NOMO-1 treated with dmso at 0.1 percent for 144 hours (cell line): ENCODE measurements around the gene COPZ2.
A peak's percentile ranks its signal among the peaks of the same experiment; 100 is the strongest.
"Not testable (repeated sequence)": the region's sequence is repeated elsewhere in the genome, so short reads cannot be mapped to it uniquely, and the experiment has no call there.

Experiments
- DNase-seq: peaks from one replicate; lab custom pipeline; 2025; ENCODE audit not compliant: unreplicated experiment; lab: John Stamatoyannopoulos, UW

Gene COPZ2

DNA sequence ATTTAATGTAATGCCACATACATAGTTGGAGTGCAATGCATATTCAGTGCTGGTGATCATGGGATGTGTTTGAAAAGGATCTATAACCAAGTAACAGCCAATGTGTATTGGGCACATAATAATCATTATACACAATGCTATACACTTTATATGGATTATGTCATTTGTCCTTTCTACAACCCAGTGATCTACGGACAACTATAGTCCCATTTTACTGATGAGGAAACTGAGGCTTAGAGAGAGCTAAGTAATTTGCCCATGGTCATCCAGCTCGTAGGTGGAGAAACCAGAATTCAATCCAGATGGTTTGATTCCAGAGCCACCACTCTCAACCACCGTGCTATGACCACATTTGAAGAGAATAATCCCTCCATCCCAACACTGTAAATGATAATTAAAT, 27.4 kb downstream of the COPZ2 start:
- no peak for DNase-seq

DNA sequence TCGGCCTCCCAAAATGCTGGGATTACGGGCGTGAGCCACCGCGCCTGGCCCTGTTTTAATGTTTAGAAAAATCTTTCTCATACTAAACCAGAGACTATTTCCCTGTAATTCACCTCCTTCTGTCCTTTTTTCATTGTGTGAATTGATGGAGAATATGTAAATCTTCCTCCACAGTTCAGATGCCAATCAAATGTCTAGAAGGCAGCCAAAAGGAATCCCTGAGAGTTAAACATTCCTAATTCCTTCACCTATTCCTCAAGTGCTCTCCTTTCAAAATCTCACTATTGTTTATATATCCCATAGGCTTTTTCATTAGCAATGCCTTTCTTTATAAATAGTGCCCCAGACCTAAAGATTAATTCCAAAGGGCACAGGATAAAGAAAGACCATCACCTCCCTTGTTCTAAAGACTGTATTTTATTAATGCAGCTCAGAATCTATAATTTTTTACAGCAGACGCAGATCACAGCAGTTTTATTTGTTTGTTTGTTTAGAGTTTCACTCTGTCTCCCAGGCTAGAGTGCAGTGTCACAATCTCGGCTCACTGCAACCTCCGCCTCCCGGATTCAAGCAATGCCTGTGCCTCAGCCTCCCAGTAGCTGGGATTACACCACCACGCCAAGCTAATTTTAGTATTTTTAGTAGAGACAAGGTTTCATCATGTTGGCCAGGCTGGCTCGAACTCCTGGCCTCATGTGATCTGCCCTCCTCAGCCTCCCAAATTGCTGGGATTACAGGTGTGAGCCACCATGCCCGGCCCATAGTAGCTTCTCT, 30.5 kb downstream of the COPZ2 start:
- DNase-seq = no peak

DNA sequence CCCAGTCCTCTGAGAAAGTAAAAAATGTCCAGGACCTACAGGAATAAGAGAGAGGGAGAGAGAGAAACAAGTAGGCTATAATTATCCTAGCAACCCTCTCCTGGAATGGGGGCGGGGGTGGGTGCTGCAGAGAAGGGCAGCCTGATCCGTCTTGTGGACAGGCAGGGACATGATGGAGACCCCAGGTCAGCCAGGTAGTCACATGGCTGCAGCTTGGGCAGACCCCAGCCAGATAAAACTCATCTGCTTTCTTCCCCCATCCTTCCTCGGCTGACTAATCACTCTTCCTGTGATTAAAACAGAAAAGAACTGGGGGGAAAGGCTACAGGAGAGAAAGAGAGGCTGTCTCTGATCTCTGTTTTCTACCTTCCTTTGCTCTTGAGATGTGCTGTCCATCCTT, 32.6 kb downstream of the COPZ2 start:
- no peak for DNase-seq

DNA sequence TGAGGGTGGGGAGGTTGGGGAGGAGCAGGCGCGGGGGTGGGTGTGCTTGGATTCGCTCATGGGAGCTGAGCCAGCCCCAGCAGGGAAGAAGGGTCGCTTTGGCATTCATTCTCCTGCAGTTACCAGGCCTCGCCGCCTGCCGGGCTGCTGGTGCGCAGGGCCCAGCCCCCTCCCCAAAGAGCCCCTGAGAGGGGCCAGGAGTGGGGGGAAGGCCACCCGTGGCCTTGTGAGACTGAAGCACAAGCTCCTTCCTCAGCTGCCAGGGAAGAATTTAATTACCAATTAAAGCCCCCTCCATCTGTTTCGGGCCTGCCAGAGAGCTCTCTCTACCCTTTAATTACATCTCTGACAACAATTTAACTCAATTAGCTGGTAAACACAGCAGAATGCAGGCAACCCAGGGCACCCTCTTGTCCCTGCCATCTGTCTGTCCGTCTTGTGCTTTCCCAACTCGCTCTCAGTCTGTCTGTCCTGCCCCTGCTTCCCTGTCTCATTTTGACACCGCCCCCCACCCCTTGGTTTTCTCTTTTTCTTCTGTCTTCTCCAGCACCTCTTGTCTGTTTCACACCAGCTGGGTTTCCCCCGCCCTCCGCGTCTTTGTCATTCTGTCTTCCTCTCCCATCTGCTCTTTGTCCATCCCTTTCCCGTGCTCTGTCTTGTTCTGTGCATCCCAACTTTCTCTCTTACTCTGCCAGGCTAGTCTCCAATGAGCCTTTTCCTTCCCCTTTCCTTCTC, 34.0 kb downstream of the COPZ2 start:
- DNase-seq = no peak

DNA sequence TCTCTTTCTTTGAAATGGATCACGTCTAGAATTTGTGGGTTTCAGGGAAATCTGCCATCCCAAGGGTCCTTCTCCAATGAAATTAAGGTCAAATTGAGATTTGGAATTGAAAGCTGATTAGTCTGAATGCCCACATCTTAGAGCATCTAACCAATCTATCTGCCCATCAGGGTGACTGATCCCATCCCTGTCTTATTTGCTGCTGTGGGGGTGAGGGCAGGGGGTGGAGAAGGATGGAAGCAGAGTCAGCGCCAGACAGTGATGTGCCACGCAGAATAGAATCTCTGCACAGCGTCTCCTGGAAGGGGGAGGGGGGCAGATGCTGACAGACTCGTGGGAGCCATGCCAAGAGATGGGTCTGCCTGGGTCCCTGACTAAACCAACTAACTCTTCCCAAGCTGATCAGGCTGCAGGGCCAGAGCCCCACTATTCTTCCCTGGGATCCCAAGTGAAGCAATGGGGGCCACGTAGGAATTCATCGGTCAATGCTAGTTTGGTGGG, 34.6 kb downstream of the COPZ2 start:
- no peak for DNase-seq

DNA sequence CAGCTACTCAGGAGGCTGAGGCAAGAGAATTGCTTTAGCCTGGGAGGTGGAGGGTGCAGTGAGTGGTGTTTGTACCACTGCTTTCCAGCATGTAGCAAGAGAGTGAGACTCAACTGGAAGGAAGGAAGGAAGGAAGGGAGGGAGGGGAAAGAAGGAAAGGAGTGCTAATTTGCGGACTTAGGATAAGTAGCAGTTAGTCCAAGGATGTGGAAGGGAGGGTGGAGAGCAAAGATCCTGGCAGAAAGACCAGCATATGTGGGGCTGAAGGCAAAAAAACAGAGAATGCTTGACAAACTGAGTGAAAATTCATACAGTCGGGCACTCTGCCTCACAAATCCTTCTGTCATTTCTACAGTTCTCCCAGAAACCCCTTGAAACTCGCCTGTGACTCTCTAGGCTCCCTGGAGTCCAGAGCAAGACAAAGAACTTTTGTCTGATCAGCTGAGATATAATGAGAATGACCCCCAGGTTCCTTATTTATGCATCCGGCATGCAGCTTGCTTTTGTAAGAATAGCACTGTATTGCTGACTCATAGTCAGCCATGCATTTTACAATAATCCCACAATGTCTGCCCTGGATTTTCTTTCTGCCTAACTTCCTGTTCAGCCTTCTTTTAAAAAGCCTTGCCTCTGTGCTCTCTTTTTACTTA, 35.2 kb downstream of the COPZ2 start:
- peak; percentile 49 for DNase-seq

DNA sequence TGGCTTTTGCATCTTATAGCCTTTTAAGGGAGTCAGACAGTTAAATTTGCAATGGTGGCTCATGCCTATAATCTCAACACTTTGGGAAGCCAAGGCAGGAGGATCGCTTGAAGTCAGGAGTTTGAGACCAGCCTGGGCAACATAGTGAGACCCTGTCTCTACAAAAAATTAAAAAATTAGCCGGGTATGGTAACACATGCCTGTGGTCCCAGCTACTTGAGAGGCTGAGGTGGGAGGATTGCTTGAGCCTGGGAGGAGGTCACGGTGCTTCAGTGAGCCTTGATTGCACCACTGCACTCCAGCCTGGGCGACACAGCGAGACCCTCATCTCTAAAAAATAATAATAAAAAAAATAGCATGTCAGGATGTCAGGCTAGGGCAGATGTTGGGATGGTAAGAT, 35.9 kb downstream of the COPZ2 start:
- DNase-seq = not testable (repeated sequence)

DNA sequence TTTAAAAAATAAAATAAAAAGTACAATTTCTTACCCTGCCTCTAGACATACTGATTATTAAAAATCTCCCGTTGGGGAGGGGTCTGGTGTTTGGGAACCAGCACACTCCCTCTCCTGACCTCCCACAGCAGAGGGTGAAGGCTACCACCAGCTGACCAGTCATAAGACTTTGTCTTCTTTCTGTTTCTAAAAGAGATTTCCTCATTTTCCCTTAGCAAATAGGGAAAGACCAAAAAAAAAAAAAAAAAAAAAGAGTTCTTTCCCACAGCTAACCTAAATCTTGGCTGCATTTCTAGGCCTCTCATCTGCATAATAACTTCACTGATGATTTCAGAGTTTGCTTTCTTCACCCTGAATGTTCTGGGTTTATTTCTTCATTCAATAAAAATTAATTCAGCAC, 36.4 kb downstream of the COPZ2 start:
- no peak for DNase-seq

DNA sequence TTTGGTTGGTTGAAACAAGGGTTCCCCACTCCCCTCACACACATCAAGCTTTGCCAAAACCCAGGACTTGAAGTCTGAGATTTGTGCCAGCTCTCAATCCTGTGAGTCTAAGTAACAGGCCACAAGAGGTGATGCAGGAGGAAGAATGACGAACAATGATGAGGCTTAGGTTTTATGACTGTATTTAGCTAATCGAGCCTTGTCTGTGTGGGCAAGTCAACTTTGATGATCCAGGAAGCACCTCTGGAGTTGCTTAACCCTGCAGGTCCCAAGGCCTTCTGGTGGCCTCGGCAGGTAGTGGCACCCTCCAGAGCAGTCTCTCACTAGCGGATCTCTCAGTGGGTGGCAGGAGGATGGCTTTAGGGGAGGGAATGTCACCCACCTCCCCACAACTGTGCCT, 38.0 kb downstream of the COPZ2 start:
- DNase-seq = peak; percentile 22

DNA sequence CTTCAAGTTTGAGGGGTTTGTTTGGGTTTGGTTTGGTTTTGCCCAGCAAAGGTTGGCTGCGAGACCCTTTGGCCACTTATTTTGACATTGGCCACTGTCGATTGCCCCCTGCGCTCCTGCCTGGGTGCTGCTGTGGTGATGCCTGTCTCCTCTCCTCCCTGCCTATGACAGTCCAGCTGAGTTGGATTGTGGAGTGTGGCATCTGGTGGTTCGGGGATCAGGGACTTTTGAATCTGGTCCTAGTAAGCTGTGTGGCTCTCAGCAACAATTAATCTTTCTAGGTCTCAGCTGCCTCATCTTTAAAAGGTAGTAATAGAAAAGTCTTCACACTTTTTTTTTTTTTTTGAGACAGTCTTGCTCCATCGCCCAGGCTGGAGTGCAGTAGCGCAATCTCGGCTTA, 39.6 kb downstream of the COPZ2 start:
- no peak for DNase-seq

DNA sequence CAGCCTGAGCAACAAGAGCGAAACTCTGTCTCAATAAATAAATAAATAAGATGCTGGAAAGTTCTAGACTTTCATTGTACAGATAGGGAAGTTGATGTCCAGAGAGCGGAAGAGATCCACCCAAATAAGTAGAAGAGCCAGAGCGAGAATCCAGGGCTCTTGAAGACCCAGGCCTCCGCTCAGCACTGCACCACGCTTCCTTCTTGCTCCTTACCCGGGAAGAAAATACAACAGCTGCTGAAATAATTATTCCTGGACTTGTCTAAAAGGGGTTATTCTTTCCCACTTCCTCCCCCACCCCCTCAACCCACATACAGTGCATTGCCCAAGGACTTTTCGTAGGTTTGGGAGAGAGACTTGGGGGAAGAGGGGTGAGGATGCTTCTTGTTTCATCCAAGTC, 40.0 kb downstream of the COPZ2 start:
- no peak for DNase-seq

DNA sequence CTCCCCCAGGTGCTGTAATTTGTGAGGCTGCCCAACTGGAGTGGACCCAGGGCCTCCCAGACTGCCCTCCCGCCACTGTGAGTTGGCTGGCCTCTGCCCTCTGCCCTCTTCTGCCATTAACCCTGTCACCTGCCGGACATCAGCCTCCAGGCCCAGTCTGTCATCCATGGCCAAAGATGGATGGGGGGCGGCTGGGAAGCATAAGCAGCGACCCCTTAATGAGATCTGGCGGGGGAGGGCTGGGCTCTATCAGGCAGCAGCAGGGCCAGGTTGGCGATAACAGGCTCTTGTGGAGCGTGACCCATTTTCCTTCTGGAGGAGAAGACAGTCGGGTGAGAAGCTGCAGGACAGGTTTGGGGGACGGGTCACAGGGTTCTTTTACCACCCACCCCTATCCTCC, 41.4 kb downstream of the COPZ2 start:
- DNase-seq = no peak

DNA sequence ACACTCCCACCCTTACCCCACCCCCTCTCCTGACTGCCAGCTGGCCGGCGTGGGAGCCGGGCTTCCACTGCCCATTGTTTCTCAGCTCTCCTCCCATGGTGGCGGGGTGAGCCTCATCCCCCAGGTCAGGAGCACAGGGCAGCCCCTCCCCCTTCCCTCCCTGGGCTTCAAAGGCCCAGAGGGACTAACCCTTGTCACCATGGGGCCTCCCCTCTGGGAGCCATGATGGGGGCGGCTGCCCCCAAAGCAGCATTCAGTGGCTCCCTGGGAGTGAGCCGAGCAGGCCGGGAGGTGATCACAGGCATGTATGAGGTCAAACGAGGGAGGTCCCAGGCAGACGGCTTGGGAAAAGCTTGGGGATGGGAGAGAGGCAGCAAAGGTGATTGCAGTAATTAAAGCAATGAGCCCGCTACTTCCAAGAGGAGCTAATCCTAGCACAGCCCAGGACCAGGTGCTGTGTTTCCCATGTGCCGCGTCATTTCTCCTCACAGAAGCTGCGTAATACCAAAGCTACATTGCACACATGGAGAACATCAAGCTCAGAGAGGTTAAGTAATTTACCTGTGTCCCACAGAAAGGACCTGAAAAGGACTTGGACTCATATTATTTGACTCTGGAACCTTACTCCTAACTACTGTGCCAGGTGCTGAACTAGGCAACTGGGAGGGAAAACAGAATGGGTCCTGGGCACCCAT, 42.2 kb downstream of the COPZ2 start:
- no peak for DNase-seq

DNA sequence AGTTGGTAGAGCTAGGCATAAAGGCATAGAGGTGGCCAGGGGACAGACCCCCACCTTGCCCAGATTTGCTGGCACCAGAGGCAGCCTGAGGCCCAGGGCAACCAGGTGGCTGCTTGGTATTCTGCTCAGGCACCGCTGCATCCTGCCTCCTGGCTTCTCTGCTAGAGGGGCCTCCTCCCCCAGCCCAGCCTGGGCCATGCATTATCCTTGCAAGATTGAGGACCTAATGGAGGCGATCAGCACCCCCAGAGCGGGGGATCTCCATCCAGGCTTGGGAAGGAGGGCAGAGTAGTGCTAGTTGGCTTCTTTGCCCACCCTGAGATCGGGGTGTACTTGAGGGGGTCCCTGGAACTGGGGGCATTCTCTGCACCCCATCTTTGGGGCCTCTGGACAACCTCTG, 42.9 kb downstream of the COPZ2 start:
- no peak for DNase-seq

DNA sequence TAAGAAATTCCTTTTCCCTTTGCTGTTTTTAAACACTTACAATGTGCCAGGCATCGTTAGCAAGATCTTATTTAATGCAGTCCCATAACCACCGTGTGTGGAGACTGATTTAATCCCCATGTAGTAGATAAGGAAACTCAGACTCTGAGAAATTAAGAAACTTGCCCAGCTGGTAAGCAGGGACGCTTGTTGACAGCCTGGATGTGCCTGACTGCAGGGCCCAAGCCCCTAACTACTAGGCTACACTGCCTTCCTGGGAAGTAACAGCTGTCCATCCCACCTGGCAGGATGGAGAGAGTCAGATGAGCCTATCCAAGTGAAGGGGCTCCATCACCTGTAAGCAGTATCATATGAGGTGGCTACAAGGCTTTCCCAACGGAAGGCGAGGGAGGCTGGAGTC, 43.6 kb downstream of the COPZ2 start:
- no peak for DNase-seq

DNA sequence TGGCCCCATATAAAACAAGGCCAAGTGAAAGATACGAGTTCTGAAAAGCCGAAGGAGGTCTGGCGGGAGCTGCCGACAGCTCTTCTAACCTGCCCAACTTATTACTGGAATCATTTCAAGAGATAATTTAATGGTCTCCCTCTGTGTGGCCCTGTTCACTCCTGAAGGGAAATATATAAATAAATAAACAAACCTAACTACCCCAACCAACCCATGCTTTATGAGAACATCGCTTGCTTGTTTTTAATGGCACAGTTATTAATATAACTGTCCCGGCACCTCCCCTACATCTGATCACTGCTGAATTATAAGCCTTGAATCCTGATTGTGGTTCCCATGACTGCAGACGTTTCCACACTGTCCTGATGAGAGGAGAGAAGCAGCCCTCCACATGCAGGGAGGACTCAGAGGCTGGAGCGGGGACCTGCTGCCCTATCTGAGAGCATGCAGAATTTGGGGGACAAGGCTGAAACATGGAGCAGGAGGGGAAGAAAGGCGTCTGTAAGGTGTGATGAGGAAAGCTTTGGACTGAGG, 44.5 kb downstream of the COPZ2 start:
- no peak for DNase-seq

DNA sequence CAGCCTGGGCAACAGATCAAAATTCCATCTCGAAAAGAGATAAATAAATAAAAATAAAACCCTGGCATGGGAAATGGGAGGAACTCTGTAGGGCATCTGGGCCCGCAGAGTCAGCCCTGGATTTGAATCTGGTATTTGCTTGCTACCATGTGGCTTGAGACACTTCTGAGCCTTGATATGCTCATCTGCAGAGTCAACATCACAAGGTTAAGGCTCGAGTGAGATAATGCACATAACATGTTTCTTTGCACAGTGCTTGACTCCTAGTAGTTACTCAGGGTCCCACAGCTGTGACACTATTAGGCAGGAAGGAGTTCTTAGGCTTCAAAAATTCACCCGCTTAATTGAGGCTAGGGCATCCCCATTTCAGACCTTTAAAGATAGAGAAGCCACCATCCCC, 45.4 kb downstream of the COPZ2 start:
- DNase-seq = no peak

DNA sequence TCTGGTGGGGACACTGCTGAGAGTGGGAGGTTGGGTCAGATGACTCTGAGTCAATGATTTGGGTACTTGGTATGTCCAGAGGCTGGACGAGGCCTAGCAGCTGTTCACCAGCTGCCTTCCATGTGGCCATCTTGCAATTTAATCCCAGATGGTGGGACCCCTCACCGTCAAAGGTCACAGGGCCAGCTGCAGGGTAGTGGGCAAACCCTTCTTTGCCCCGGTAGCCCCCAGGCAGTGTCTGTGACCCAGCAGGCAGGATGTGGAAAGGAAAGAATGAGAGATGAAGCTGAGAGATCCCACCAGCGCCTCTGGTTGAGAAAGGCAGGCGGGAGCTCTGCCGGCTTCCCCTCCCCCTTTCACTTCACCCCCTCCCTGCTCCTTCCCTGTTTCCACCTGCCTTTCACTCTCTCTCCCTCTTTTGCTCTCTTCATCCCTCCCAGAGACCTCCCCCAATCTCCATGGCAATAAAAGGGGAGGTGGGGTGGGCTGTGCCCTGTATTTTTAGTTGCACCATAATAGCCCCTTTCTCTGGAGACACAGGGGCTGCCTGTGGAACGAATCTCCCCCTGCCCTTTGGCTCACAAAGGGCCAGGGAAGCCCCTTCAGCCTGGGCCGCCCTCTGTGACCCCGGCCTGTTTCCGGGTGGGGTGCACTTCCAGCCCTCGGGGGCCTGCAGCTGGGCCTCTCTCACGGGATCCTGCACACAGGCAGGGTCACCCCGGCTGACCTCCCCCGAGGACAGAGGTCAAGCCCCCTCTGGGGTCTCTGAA, 46.5 kb downstream of the COPZ2 start:
- no peak for DNase-seq

DNA sequence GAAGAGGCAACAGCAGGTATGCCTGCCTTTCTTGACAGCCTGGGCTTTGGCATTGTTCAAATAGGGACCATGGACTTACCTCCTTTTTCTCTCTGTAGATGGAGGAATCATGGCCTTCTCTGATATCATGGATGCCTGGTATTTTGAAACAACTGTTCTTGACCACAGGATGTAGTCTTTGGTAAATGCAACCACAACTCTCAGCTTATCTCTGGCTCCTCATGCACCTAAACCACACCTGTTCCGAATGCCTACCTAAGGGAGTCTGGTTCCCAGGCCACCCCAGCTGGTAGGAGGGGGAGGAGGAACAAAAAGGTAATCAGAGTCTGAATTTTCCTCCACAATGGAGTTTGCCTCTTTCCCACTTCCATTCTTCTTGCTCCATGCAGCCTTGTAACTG, 47.9 kb downstream of the COPZ2 start:
- DNase-seq = no peak

DNA sequence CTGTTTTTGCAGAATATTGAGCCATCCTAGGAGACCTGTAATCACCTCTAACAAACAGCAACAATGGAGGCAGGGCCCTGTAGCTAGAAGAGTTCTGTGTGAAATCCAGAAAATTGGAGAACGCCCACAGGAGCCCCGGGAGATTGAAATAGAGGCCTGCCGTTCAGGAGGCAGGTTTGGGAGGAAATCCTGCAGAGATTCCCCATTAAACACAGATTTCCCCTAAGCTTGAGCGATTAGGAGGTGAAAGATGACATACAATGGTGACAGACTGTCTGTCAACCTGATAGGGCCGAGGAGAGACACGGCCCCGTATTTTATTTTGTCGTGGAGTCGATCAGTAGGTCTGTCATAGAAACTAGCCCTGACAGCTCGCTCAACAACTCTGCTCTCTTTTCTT, 48.4 kb downstream of the COPZ2 start:
- no peak for DNase-seq
